OCI-LY1 (cell line): ENCODE results near the gene HDAC7.

ENCODE experiments used
- H2AFZ ChIP-seq: fragments of 200-600 bp; sonication (generic), shearing (Covaris generic); 2 replicates; pipeline ENCODE4 v1.6.0; 2014; ENCODE audit warnings: antibody characterized with exemption, mild to moderate bottlenecking, low read length
- H3F3A ChIP-seq: fragments of 200-600 bp; sonication (generic), shearing (Covaris generic); 2 replicates; pipeline ENCODE4 v1.6.0; 2014; ENCODE audit warnings: mild to moderate bottlenecking, antibody characterized with exemption, low read length, moderate library complexity; ENCODE audit not compliant: insufficient read depth
- H3K27ac ChIP-seq: fragments of 200-600 bp; sonication (generic); 2 replicates; pipeline ENCODE4 v1.5.1; 2014; ENCODE audit warnings: low read length, mixed run types, mild to moderate bottlenecking, low read depth; ENCODE audit not compliant: poor library complexity, severe bottlenecking
- H3K27me3 ChIP-seq: fragments of 200-600 bp; sonication (generic); 2 replicates; pipeline ENCODE4 v1.6.0; 2014; ENCODE audit warnings: antibody characterized with exemption, mild to moderate bottlenecking, low read length, moderate library complexity; ENCODE audit not compliant: insufficient read depth
- H3K36me3 ChIP-seq: fragments of 200-600 bp; sonication (generic); 2 replicates; pipeline ENCODE4 v1.6.1; 2014; ENCODE audit warnings: mild to moderate bottlenecking, antibody characterized with exemption, low read length, moderate library complexity, mixed read lengths; ENCODE audit not compliant: insufficient read depth
- H3K4me1 ChIP-seq: fragments of 200-600 bp; sonication (generic); 2 replicates; pipeline ENCODE4 v1.5.1; 2014; ENCODE audit warnings: mild to moderate bottlenecking, low read length, moderate library complexity; ENCODE audit not compliant: insufficient read depth, severe bottlenecking
- H3K4me2 ChIP-seq: fragments of 200-600 bp; sonication (generic), shearing (Covaris generic); 2 replicates; pipeline ENCODE4 v1.6.1; 2014; ENCODE audit warnings: low read length
- H3K4me3 ChIP-seq: fragments of 200-600 bp; sonication (generic); 2 replicates; pipeline ENCODE4 v1.5.1; 2014; ENCODE audit warnings: low read length, low read depth, mild to moderate bottlenecking, mixed read lengths; ENCODE audit not compliant: poor library complexity, severe bottlenecking
- H3K79me2 ChIP-seq: fragments of 200-600 bp; shearing (Covaris generic); 2 replicates; pipeline ENCODE4 v1.6.1; 2016; ENCODE audit warnings: mixed run types, low read length, mixed read lengths; ENCODE audit not compliant: insufficient read depth
- H3K9ac ChIP-seq: fragments of 200-600 bp; sonication (generic), shearing (Covaris generic); 2 replicates; pipeline ENCODE4 v1.6.1; 2014; ENCODE audit warnings: mild to moderate bottlenecking, low read length, mixed read lengths
- H3K9me2 ChIP-seq: fragments of 200-600 bp; sonication (generic), shearing (Covaris generic); 2 replicates; pipeline ENCODE4 v1.6.1; 2014; ENCODE audit warnings: low read depth, mild to moderate bottlenecking, low read length, mixed read lengths
- H3K9me3 ChIP-seq: fragments of 200-600 bp; shearing (Covaris generic); 2 replicates; pipeline ENCODE4 v1.6.1; 2014; ENCODE audit warnings: low read length, mixed read lengths
- H4K20me1 ChIP-seq: fragments of 200-600 bp; sonication (generic), shearing (Covaris generic); 2 replicates; pipeline ENCODE4 v1.6.0; 2016; ENCODE audit warnings: mild to moderate bottlenecking, low read length; ENCODE audit not compliant: insufficient read depth
- CTCF ChIP-seq: fragments of 200-600 bp; sonication (generic), shearing (Covaris generic); IDR thresholded peaks from 2 replicates; pipeline ENCODE4 v1.5.1; 2017; ENCODE audit warnings: mild to moderate bottlenecking, antibody characterized with exemption, low read length, moderate library complexity, mixed read lengths
- EZH2 ChIP-seq: fragments of 200-600 bp; sonication (generic), shearing (Covaris generic); IDR thresholded peaks from 2 replicates; pipeline ENCODE4 v1.8.0; 2017; ENCODE audit warnings: borderline replicate concordance, mixed run types, mild to moderate bottlenecking, antibody characterized with exemption, low read length, moderate library complexity, mixed read lengths

HDAC7 gene

GRCh38 chr12:47822401-47822800, 2.7 kb upstream of the HDAC7 start:
- no peaks in the 10 kb centered on the region for H3K9me3 ChIP-seq
- TF ChIP-seq CTCF (no peak), EZH2 (no peak)
- H3K36me3 ChIP-seq, result peaks cover 3% of the 10 kb centered on the region; the same call in 1 of the 2 replicates
- no peak overlapping the region for H3K4me3 ChIP-seq
- H3K9ac ChIP-seq, result peak overlapping the region; percentile 0; the same call in 1 of the 2 replicates
- H3K4me2 ChIP-seq, result no peak overlapping the region
- H2AFZ ChIP-seq, result no peak overlapping the region
- H3K79me2 ChIP-seq, result peaks cover 19% of the 10 kb centered on the region
- no peaks in the 10 kb centered on the region for H3F3A ChIP-seq
- peaks cover 82% of the 10 kb centered on the region for H3K4me1 ChIP-seq
- no peaks in the 10 kb centered on the region for H3K27me3 ChIP-seq
- H3K27ac ChIP-seq, result peak overlapping the region; percentile 83
- H3K9me2 ChIP-seq, result no peaks in the 10 kb centered on the region
- H4K20me1 ChIP-seq, result no peaks in the 10 kb centered on the region

GRCh38 chr12:47821346-47821706, 1.6 kb upstream of the HDAC7 start:
- no peak overlapping the region for H3K4me2 ChIP-seq
- H3K79me2 ChIP-seq, result peaks cover 29% of the 10 kb centered on the region
- peaks cover 86% of the 10 kb centered on the region for H3K4me1 ChIP-seq

GRCh38 chr12:47820631-47821345, 1.1 kb upstream of the HDAC7 start:
- Histone ChIP-seq H3F3A (no peaks in the 10 kb centered on the region), H3K4me3 (peak overlapping the region; percentile 96), H3K79me2 (peaks cover 33% of the 10 kb centered on the region), H4K20me1 (no peaks in the 10 kb centered on the region), H3K36me3 (peaks cover 3% of the 10 kb centered on the region; the same call in 1 of the 2 replicates), H3K27ac (peak overlapping the region; percentile 76), H3K4me1 (peaks cover 86% of the 10 kb centered on the region), H2AFZ (no peak overlapping the region), H3K4me2 (peak overlapping the region; percentile 80), H3K9me3 (no peaks in the 10 kb centered on the region), H3K9ac (peak overlapping the region; percentile 87), H3K27me3 (no peaks in the 10 kb centered on the region), H3K9me2 (no peaks in the 10 kb centered on the region)
- TF ChIP-seq EZH2 (no peak), CTCF (no peak)

More at GRCh38 chr12:47821346-47821706, 1.6 kb upstream of the HDAC7 start:
- Histone ChIP-seq H4K20me1 (no peaks in the 10 kb centered on the region), H3K4me3 (no peak overlapping the region), H3K27ac (no peak overlapping the region), H3F3A (no peaks in the 10 kb centered on the region), H2AFZ (no peak overlapping the region), H3K36me3 (peaks cover 3% of the 10 kb centered on the region; the same call in 1 of the 2 replicates), H3K27me3 (no peaks in the 10 kb centered on the region), H3K9me3 (no peaks in the 10 kb centered on the region), H3K9ac (no peak overlapping the region), H3K9me2 (no peaks in the 10 kb centered on the region)
- TF ChIP-seq EZH2 (no peak), CTCF (no peak)
